PC-3 (cell line): ENCODE data around the gene CHST11. TPM values are rescaled to one million over a fixed set of nuclear protein-coding genes. Genes with fewer than 3 reads are reported as not detected.

Experiments
- ATAC-seq: fragments of 200-7000 bp; cut with Tn5 transposase; 2 replicates; pipeline ENCODE4 v1.9.1; 2020; ENCODE audit warnings: mild to moderate bottlenecking, moderate library complexity
- BruUV-seq: library from RNA; stranded (reverse); fragments of 400-500 nt; replicated peaks from 2 replicates; lab custom pipeline; 2021; lab: Mats Ljungman, UMichigan
- CTCF ChIA-PET: fragments of 300-600 bp; sonication (Branson Sonifier 250); formaldehyde crosslinking; loops from one replicate; lab custom pipeline; 2022; ENCODE audit warnings: antibody characterized with exemption; lab: Charles Lee
- POLR2A ChIA-PET: fragments of 300-600 bp; sonication (Branson Sonifier 250); formaldehyde crosslinking; loops from one replicate; lab custom pipeline; 2022; ENCODE audit warnings: antibody characterized with exemption; ENCODE audit not compliant: unreplicated experiment; lab: Charles Lee
- DNase-seq: peaks from one replicate; pipeline ENCODE4 v3.0.0-alpha.2; 2015
- H2AFZ ChIP-seq: fragments of 300-600 bp; sonication (generic); 2 replicates; pipeline ENCODE4 v1.6.0; 2016; ENCODE audit warnings: antibody characterized with exemption, low read length
- H3F3A ChIP-seq: fragments of 300-600 bp; sonication (generic); one replicate; pipeline ENCODE4 v1.6.0; 2017; ENCODE audit warnings: antibody characterized with exemption, low read length, control low read depth, mild to moderate bottlenecking; ENCODE audit not compliant: unreplicated experiment
- H3K27ac ChIP-seq: fragments of 300-600 bp; sonication (generic); 2 replicates; pipeline ENCODE4 v1.5.1; 2016; ENCODE audit warnings: mild to moderate bottlenecking, low read length
- H3K27me3 ChIP-seq: fragments of 300-600 bp; sonication (generic); 2 replicates; pipeline ENCODE4 v1.6.1; 2016; ENCODE audit warnings: low read length, mixed read lengths
- H3K36me3 ChIP-seq: fragments of 300-600 bp; sonication (generic); 2 replicates; pipeline ENCODE4 v1.6.1; 2016; ENCODE audit warnings: low read depth, mixed run types, low read length, mixed read lengths
- H3K4me1 ChIP-seq: fragments of 300-600 bp; sonication (generic); 2 replicates; pipeline ENCODE4 v1.5.1; 2016; ENCODE audit warnings: low read length; ENCODE audit not compliant: insufficient read depth
- H3K4me2 ChIP-seq: fragments of 300-600 bp; sonication (generic); 2 replicates; pipeline ENCODE4 v1.6.0; 2016; ENCODE audit warnings: low read length
- H3K4me3 ChIP-seq: fragments of 300-600 bp; sonication (generic); 2 replicates; pipeline ENCODE4 v1.5.1; 2016; ENCODE audit warnings: mild to moderate bottlenecking, low read length, mixed read lengths
- H3K79me2 ChIP-seq: fragments of 300-600 bp; sonication (generic); 2 replicates; pipeline ENCODE4 v1.6.1; 2017; ENCODE audit warnings: low read length, mixed read lengths
- H3K9ac ChIP-seq: fragments of 300-600 bp; sonication (generic); 2 replicates; pipeline ENCODE4 v1.6.0; 2016; ENCODE audit warnings: mild to moderate bottlenecking, low read length
- H3K9me2 ChIP-seq: fragments of 300-600 bp; sonication (generic); replicated peaks from 2 replicates; pipeline ENCODE4 v1.6.1; 2016; ENCODE audit warnings: mixed run types, low read length, mixed read lengths
- H3K9me3 ChIP-seq: fragments of 300-600 bp; sonication (generic); 2 replicates; pipeline ENCODE4 v1.6.1; 2016; ENCODE audit warnings: low read length, mixed read lengths
- H4K20me1 ChIP-seq: fragments of 300-600 bp; sonication (generic); 2 replicates; pipeline ENCODE4 v1.6.1; 2016; ENCODE audit warnings: low read length, mixed read lengths
- EZH2 ChIP-seq: fragments of 300-600 bp; sonication (generic); IDR thresholded peaks from one replicate; pipeline ENCODE4 v1.6.1; 2017; ENCODE audit warnings: antibody characterized with exemption, mild to moderate bottlenecking, low read length; ENCODE audit not compliant: unreplicated experiment
- EZH2phosphoT487 ChIP-seq: fragments of 300-600 bp; sonication (generic); IDR thresholded peaks from 2 replicates; pipeline ENCODE4 v1.6.1; 2018; ENCODE audit warnings: mild to moderate bottlenecking, antibody characterized with exemption, low read length, borderline replicate concordance
- intact Hi-C: fragments of 100-400 bp; cut with micrococcal nuclease; formaldehyde crosslinking; loops from 2 replicates; pipeline ENCODE4 v1.9.0; 2023
- total RNA-seq: library from RNA; depleted of rRNA; stranded (reverse); fragments of >200 nt; gene quantifications from 2 replicates; pipeline ENCODE4 v1.2.3, GENCODE V29; 2014
- TF ChIP-seq, protein P1 (sequence below): fragments of 300-600 bp; sonication (generic); conservative IDR thresholded peaks from 2 replicates; pipeline ENCODE4 v1.5.1; 2017; ENCODE audit warnings: antibody characterized with exemption, low read depth, mild to moderate bottlenecking, low read length

The CHST11 gene
- total RNA-seq, 1 experiment from 2014 or later: 53.5 TPM

GRCh38 chr12:104427547-104427938 is 29.2 kb upstream of the CHST11 start:
- H3K79me2 ChIP-seq: no peaks in the 10 kb centered on the region
- no peak overlapping the region for H3K9ac ChIP-seq
- H3K27ac ChIP-seq: no peak overlapping the region
- TF ChIP-seq EZH2phosphoT487 (no peak), EZH2 (no peak)
- TF ChIP-seq, protein P1, sequence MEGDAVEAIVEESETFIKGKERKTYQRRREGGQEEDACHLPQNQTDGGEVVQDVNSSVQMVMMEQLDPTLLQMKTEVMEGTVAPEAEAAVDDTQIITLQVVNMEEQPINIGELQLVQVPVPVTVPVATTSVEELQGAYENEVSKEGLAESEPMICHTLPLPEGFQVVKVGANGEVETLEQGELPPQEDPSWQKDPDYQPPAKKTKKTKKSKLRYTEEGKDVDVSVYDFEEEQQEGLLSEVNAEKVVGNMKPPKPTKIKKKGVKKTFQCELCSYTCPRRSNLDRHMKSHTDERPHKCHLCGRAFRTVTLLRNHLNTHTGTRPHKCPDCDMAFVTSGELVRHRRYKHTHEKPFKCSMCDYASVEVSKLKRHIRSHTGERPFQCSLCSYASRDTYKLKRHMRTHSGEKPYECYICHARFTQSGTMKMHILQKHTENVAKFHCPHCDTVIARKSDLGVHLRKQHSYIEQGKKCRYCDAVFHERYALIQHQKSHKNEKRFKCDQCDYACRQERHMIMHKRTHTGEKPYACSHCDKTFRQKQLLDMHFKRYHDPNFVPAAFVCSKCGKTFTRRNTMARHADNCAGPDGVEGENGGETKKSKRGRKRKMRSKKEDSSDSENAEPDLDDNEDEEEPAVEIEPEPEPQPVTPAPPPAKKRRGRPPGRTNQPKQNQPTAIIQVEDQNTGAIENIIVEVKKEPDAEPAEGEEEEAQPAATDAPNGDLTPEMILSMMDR: no peak
- no peaks in the 10 kb centered on the region for H3K27me3 ChIP-seq
- H3K4me3 ChIP-seq: no peak overlapping the region
- no peak overlapping the region for H3K4me2 ChIP-seq
- DNase-seq: no peak
- no TSS peak for BruUV-seq
- no peaks in the 10 kb centered on the region for H3K9me2 ChIP-seq
- peaks cover 28% of the 10 kb centered on the region for H3K4me1 ChIP-seq
- ATAC-seq: no peak
- CTCF ChIA-PET: interaction anchor here (1.4 kb wide), 1 partner anchor 46 kb away, joined by 3 read pairs; no protein-coding TSS in a partner anchor
- POLR2A ChIA-PET: no interaction called here
- intact Hi-C loops: loop anchor here (1.0 kb wide), 1 partner anchor 29 kb away; the partner anchor contains the start of gene CHST11
- H4K20me1 ChIP-seq: no peaks in the 10 kb centered on the region
- H3K9me3 ChIP-seq: no peaks in the 10 kb centered on the region
- H2AFZ ChIP-seq: no peak overlapping the region
- H3K36me3 ChIP-seq: no peaks in the 10 kb centered on the region
- no peaks in the 10 kb centered on the region for H3F3A ChIP-seq

DNA sequence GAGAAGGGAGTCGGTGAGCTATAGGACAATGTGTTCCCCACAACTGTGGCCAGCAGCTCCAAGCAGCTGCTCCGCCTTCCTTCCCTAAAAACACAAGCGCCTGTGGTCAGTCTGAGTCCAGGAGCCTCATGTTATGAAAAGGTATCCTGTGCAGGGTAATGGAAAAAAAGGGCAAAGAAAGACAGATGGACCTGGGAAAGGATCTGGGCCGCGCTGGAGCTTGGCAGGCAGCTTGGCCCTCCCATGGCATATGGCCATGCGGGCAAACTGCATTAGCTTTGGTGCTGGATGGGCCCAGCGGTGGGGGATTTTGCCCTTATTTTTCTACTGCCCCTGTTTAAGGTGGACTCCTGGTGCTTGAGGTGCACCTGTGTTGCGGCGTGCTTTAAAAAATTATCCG is 23.7 kb upstream of the CHST11 start:
- no TSS peak for BruUV-seq
- ChIA-PET POLR2A (no interaction called here), CTCF (no interaction called here)
- Histone ChIP-seq H3K79me2 (no peaks in the 10 kb centered on the region), H3K27me3 (no peaks in the 10 kb centered on the region), H3K4me3 (no peak overlapping the region), H4K20me1 (no peaks in the 10 kb centered on the region), H3K9ac (no peak overlapping the region), H3K36me3 (no peaks in the 10 kb centered on the region), H3K9me2 (no peaks in the 10 kb centered on the region), H3K9me3 (no peaks in the 10 kb centered on the region), H3F3A (no peaks in the 10 kb centered on the region), H3K4me1 (no peaks in the 10 kb centered on the region), H3K27ac (no peak overlapping the region), H3K4me2 (no peak overlapping the region), H2AFZ (no peak overlapping the region)
- TF ChIP-seq EZH2 (no peak), EZH2phosphoT487 (no peak)
- TF ChIP-seq, protein P1: no peak
- DNase-seq (no peak), ATAC-seq (no peak)
- intact Hi-C loops: no loop called here

GRCh38 chr12:104434129-104434528 is 22.6 kb upstream of the CHST11 start:
- TF ChIP-seq EZH2 (no peak), EZH2phosphoT487 (no peak)
- TF ChIP-seq, protein P1: no peak
- Histone ChIP-seq H3K4me2 (no peak overlapping the region), H3K9me2 (no peaks in the 10 kb centered on the region), H3K27me3 (no peaks in the 10 kb centered on the region), H3F3A (no peaks in the 10 kb centered on the region), H3K9me3 (no peaks in the 10 kb centered on the region), H3K9ac (no peak overlapping the region), H3K36me3 (no peaks in the 10 kb centered on the region), H3K79me2 (no peaks in the 10 kb centered on the region), H4K20me1 (no peaks in the 10 kb centered on the region), H3K4me3 (no peak overlapping the region), H3K4me1 (no peaks in the 10 kb centered on the region), H3K27ac (no peak overlapping the region), H2AFZ (no peak overlapping the region)
- DNase-seq (no peak), ATAC-seq (no peak)
- POLR2A ChIA-PET: no interaction called here
- intact Hi-C loops: loop anchor here (2.0 kb wide), 1 partner anchor 17 kb away; no protein-coding TSS in a partner anchor
- BruUV-seq: no TSS peak
- CTCF ChIA-PET: no interaction called here
